ENCODE measurements around the gene TESK2. TPM values are rescaled to one million over a fixed set of nuclear protein-coding genes. Genes with fewer than 3 reads are reported as not detected.

The TESK2 gene
- total RNA-seq (2014; rRNA removed; shearing (Covaris generic)) (1.1 and 1.3 TPM in 2 replicates), polyA plus RNA-seq (2016; fragmentation: Nextera tagmentation; extraction: Ambion mirVana) (1.5 and 1.8 TPM in 2 replicates)

GRCh38 chr1:45490626-45491486, at the start of gene TESK2:
Gene TESK2 (minus strand): TSS chr1:45491163. CDS start chr1:45457785, 33,378 bp downstream.
- no peak for TF ChIP-seq EZH2 (IDR thresholded peaks at IDR 0.05; ENCODE audit: insufficient read depth, poor library complexity, severe bottlenecking)
- TF ChIP-seq EZH2phosphoT487 (IDR thresholded peaks at IDR 0.05; ENCODE audit: insufficient read depth, low read depth): no peak
- no peaks in the 10 kb centered on the region for H3K79me2 ChIP-seq (ENCODE audit: insufficient read depth)
- H3K36me3 ChIP-seq (ENCODE audit: low read depth): no peaks in the 10 kb centered on the region
- H2AFZ ChIP-seq: peak within 1 kb of the TSS; percentile 92
- in situ Hi-C loops (cut with MboI): loop anchor here (5.0 to 10.0 kb wide), 2 partner anchors 144 to 476 kb away; partner anchors contain the start of genes HECTD3 and UROD
- no peaks in the 10 kb centered on the region for H4K20me1 ChIP-seq (ENCODE audit: insufficient read depth)
- 0 to 1% methylated on average over 57 to 60 of the region's 64 CpGs for WGBS, 2 experiments (ENCODE audit: low coverage in 1 of 2, low lambda C conversion rate in 2 of 2, missing lambda C conversion rate in 2 of 2)
- H3F3A ChIP-seq (ENCODE audit: insufficient read depth): peaks cover 9% of the 10 kb centered on the region; the same call in 1 of the 2 replicates
- peak within 1 kb of the TSS; percentile 94 for H3K4me2 ChIP-seq (ENCODE audit: unreplicated experiment)
- H3K27me3 ChIP-seq (replicated peaks; ENCODE audit: insufficient read depth): no peaks in the 10 kb centered on the region
- peak within 1 kb of the TSS; percentile 14; the same call in 1 of the 2 replicates for H3K27ac ChIP-seq
- H3K9me2 ChIP-seq (ENCODE audit: insufficient read depth): no peaks in the 10 kb centered on the region
- peak within 1 kb of the TSS; percentile 89 for H3K4me3 ChIP-seq
- H3K4me1 ChIP-seq (ENCODE audit: insufficient read depth): peaks cover 4% of the 10 kb centered on the region; the same call in 1 of the 2 replicates
- H3K9me3 ChIP-seq (ENCODE audit: low read depth): no peaks in the 10 kb centered on the region
- peak; percentile 98 for DNase-seq
- peak within 1 kb of the TSS; percentile 74 for H3K9ac ChIP-seq

GRCh38 chr1:45536886-45537285, 45.9 kb upstream of the TESK2 start:
- Histone ChIP-seq H3K4me1 (ENCODE audit: insufficient read depth) (no peaks in the 10 kb centered on the region), H3K9ac (no peak overlapping the region), H3K36me3 (ENCODE audit: low read depth) (no peaks in the 10 kb centered on the region), H4K20me1 (ENCODE audit: insufficient read depth) (no peaks in the 10 kb centered on the region), H3K9me2 (ENCODE audit: insufficient read depth) (no peaks in the 10 kb centered on the region), H3K27ac (no peak overlapping the region), H3K9me3 (ENCODE audit: low read depth) (no peaks in the 10 kb centered on the region), H3K27me3 (replicated peaks; ENCODE audit: insufficient read depth) (no peaks in the 10 kb centered on the region), H2AFZ (no peak overlapping the region), H3K4me3 (no peak overlapping the region), H3F3A (ENCODE audit: insufficient read depth) (no peaks in the 10 kb centered on the region), H3K79me2 (ENCODE audit: insufficient read depth) (no peaks in the 10 kb centered on the region), H3K4me2 (ENCODE audit: unreplicated experiment) (no peak overlapping the region)
- 49 to 50% methylated on average over 4 of the region's 4 CpGs for WGBS, 2 experiments (ENCODE audit: low coverage in 1 of 2, low lambda C conversion rate in 2 of 2, missing lambda C conversion rate in 2 of 2)
- TF ChIP-seq EZH2phosphoT487 (IDR thresholded peaks at IDR 0.05; ENCODE audit: insufficient read depth, low read depth): no peak
- no peak for TF ChIP-seq EZH2 (IDR thresholded peaks at IDR 0.05; ENCODE audit: insufficient read depth, poor library complexity, severe bottlenecking)
- no peak for DNase-seq
- in situ Hi-C loops (cut with MboI): no loop called here

GRCh38 chr1:45535988-45536766, 45.2 kb upstream of the TESK2 start:
- H3K4me1 ChIP-seq (ENCODE audit: insufficient read depth): no peaks in the 10 kb centered on the region
- no peaks in the 10 kb centered on the region for H3K36me3 ChIP-seq (ENCODE audit: low read depth)
- no peak overlapping the region for H3K4me2 ChIP-seq (ENCODE audit: unreplicated experiment)
- H3K9me2 ChIP-seq (ENCODE audit: insufficient read depth): no peaks in the 10 kb centered on the region
- no peaks in the 10 kb centered on the region for H3F3A ChIP-seq (ENCODE audit: insufficient read depth)
- no peaks in the 10 kb centered on the region for H3K9me3 ChIP-seq (ENCODE audit: low read depth)
- no peak overlapping the region for H3K27ac ChIP-seq
- no peaks in the 10 kb centered on the region for H4K20me1 ChIP-seq (ENCODE audit: insufficient read depth)
- in situ Hi-C loops (cut with MboI): no loop called here
- TF ChIP-seq EZH2 (IDR thresholded peaks at IDR 0.05; ENCODE audit: insufficient read depth, poor library complexity, severe bottlenecking): no peak
- WGBS, 2 experiments (ENCODE audit: low coverage in 1 of 2, low lambda C conversion rate in 2 of 2, missing lambda C conversion rate in 2 of 2): 58 to 60% methylated on average over 6 of the region's 6 CpGs
- H3K79me2 ChIP-seq (ENCODE audit: insufficient read depth): no peaks in the 10 kb centered on the region
- no peak overlapping the region for H2AFZ ChIP-seq
- DNase-seq: no peak
- no peak overlapping the region for H3K9ac ChIP-seq
- no peak overlapping the region for H3K4me3 ChIP-seq
- no peaks in the 10 kb centered on the region for H3K27me3 ChIP-seq (replicated peaks; ENCODE audit: insufficient read depth)

GRCh38 chr1:45531873-45532272, 40.9 kb upstream of the TESK2 start:
- H3F3A ChIP-seq (ENCODE audit: insufficient read depth): no peaks in the 10 kb centered on the region
- no peak overlapping the region for H2AFZ ChIP-seq
- TF ChIP-seq EZH2phosphoT487 (IDR thresholded peaks at IDR 0.05; ENCODE audit: insufficient read depth, low read depth) (no peak), EZH2 (IDR thresholded peaks at IDR 0.05; ENCODE audit: insufficient read depth, poor library complexity, severe bottlenecking) (no peak)
- 79 to 81% methylated on average over 5 of the region's 5 CpGs for WGBS, 2 experiments (ENCODE audit: low coverage in 1 of 2, low lambda C conversion rate in 2 of 2, missing lambda C conversion rate in 2 of 2)
- no peak overlapping the region for H3K4me3 ChIP-seq
- H3K4me2 ChIP-seq (ENCODE audit: unreplicated experiment): no peak overlapping the region
- in situ Hi-C loops (cut with MboI): no loop called here
- no peaks in the 10 kb centered on the region for H3K79me2 ChIP-seq (ENCODE audit: insufficient read depth)
- H4K20me1 ChIP-seq (ENCODE audit: insufficient read depth): no peaks in the 10 kb centered on the region
- no peak overlapping the region for H3K9ac ChIP-seq
- H3K36me3 ChIP-seq (ENCODE audit: low read depth): no peaks in the 10 kb centered on the region
- no peaks in the 10 kb centered on the region for H3K9me3 ChIP-seq (ENCODE audit: low read depth)
- H3K27me3 ChIP-seq (replicated peaks; ENCODE audit: insufficient read depth): no peaks in the 10 kb centered on the region
- H3K27ac ChIP-seq: no peak overlapping the region
- H3K9me2 ChIP-seq (ENCODE audit: insufficient read depth): no peaks in the 10 kb centered on the region
- H3K4me1 ChIP-seq (ENCODE audit: insufficient read depth): no peaks in the 10 kb centered on the region
- DNase-seq: no peak

Data from GM23248 (cell line).